Parathyroid adenoma (tissue), 2 donors: ENCODE results near the gene FFAR1.
"Not testable (repeated sequence)": the region's sequence is repeated elsewhere in the genome, so short reads cannot be mapped to it uniquely, and the experiment has no call there.

ENCODE experiments used
- H2AFZ ChIP-seq: fragments of 300-600 bp; sonication (generic); one replicate; pipeline ENCODE4 v1.7.0; 2017; ENCODE audit warnings: antibody characterized with exemption, mild to moderate bottlenecking
- H3K27ac ChIP-seq: fragments of 300-600 bp; sonication (generic); one replicate; pipeline ENCODE4 v1.7.0; 2017
- H3K27me3 ChIP-seq: fragments of 300-600 bp; sonication (generic); one replicate; pipeline ENCODE4 v1.7.0; 2017; ENCODE audit warnings: low read length; ENCODE audit not compliant: control insufficient read depth, insufficient read depth
- H3K36me3 ChIP-seq: fragments of 300-600 bp; sonication (generic); one replicate; pipeline ENCODE4 v1.7.0; 2017; ENCODE audit warnings: low read length; ENCODE audit not compliant: control insufficient read depth, insufficient read depth
- H3K4me1 ChIP-seq: fragments of 300-600 bp; sonication (generic); one replicate; pipeline ENCODE4 v1.7.0; 2017; ENCODE audit warnings: control low read depth
- H3K4me2 ChIP-seq: fragments of 300-600 bp; sonication (generic); one replicate; pipeline ENCODE4 v1.7.0; 2017; ENCODE audit warnings: low read length
- H3K4me3 ChIP-seq: fragments of 300-600 bp; sonication (generic); one replicate; pipeline ENCODE4 v1.7.0; 2017; ENCODE audit warnings: low read depth, low read length
- H3K79me2 ChIP-seq: fragments of 300-600 bp; sonication (generic); one replicate; pipeline ENCODE4 v1.7.0; 2017; ENCODE audit warnings: control low read depth
- H3K9ac ChIP-seq: fragments of 300-600 bp; sonication (generic); one replicate; pipeline ENCODE4 v1.7.0; 2017; ENCODE audit warnings: mild to moderate bottlenecking
- H3K9me3 ChIP-seq: fragments of 300-600 bp; sonication (generic); one replicate; pipeline ENCODE4 v1.7.0; 2017; ENCODE audit warnings: low read length; ENCODE audit not compliant: control insufficient read depth
- TF ChIP-seq, protein P1 (sequence below): fragments of 300-600 bp; sonication (generic); IDR thresholded peaks from one replicate; pipeline ENCODE4 v1.7.0; 2017; ENCODE audit warnings: antibody characterized with exemption, mild to moderate bottlenecking
- donor health status: primary hyperparathyroidism.

The FFAR1 gene

DNA sequence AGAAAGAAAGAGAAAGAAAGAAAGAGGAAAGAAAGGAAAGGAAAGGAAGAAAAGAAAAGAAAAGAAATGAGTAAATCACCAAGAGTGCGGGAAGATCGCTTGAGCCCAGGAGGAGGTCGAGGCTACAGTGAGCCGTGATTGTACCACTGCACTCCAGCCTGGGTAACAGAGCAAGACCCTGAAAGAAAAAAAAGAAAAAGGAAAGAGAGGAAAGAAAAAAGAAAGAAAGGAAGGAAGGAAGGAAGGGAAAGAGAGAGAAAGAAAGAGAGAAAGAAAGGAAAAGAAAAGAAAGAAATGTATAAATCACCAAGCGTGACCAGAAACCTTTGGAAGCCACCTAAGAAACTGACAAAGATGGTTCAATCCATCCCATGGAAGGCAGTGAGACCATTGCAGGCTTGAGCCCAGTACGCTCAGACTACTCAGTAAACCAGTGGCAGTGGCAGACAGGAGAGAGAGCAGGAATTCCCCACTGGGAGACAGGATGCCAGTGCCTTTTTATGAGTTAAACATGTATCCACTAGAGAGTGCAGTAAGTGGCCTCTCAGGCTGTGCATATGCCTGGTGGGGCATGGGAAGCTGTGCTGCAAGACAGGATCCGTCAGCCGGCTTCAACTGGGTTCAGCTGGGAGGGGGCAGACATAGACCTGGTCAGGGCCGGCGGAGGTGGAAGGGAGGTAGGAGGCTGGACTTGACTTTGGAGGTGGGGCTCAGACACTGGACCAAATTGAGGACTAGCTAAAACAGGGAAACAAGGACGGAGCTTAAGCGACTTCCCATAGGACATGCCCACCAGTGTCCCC lies 28.0 kb downstream of the FFAR1 start:
- Histone ChIP-seq H3K36me3 (no peaks in the 10 kb centered on the region), H3K9me3 (no peaks in the 10 kb centered on the region), H3K27me3 (no peaks in the 10 kb centered on the region), H3K4me1 (peaks cover 13% of the 10 kb centered on the region), H3K9ac (no peak overlapping the region), H2AFZ (no peak overlapping the region), H3K79me2 (no peaks in the 10 kb centered on the region), H3K27ac (no peak overlapping the region), H3K4me3 (no peak overlapping the region), H3K4me2 (no peak overlapping the region)
- TF ChIP-seq, protein P1, sequence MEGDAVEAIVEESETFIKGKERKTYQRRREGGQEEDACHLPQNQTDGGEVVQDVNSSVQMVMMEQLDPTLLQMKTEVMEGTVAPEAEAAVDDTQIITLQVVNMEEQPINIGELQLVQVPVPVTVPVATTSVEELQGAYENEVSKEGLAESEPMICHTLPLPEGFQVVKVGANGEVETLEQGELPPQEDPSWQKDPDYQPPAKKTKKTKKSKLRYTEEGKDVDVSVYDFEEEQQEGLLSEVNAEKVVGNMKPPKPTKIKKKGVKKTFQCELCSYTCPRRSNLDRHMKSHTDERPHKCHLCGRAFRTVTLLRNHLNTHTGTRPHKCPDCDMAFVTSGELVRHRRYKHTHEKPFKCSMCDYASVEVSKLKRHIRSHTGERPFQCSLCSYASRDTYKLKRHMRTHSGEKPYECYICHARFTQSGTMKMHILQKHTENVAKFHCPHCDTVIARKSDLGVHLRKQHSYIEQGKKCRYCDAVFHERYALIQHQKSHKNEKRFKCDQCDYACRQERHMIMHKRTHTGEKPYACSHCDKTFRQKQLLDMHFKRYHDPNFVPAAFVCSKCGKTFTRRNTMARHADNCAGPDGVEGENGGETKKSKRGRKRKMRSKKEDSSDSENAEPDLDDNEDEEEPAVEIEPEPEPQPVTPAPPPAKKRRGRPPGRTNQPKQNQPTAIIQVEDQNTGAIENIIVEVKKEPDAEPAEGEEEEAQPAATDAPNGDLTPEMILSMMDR: no peak

DNA sequence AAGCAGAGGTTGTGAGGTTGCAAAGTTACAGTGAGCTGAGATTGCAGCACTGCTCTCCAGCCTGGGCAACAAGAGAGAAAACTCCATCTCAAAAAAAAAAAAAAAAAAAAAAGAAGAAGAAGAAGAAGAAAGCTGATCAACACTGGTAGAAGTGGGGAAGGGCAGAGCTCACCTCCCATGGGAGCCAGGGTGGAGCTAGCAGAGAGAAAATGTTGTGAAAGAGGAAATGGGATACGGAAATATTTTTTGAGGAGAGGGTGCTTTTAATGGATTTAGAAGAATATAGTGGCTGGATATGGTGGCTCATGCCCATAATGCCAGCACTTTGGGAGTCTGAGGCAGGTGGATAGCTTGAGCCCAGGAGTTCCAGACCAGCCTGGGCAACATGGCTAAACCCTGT lies 30.0 kb downstream of the FFAR1 start:
- Histone ChIP-seq H3K4me2 (no peak overlapping the region), H3K4me1 (peaks cover 15% of the 10 kb centered on the region), H3K9me3 (no peaks in the 10 kb centered on the region), H2AFZ (no peak overlapping the region), H3K79me2 (no peaks in the 10 kb centered on the region), H3K9ac (no peak overlapping the region), H3K27me3 (no peaks in the 10 kb centered on the region), H3K36me3 (no peaks in the 10 kb centered on the region), H3K27ac (no peak overlapping the region), H3K4me3 (no peak overlapping the region)
- TF ChIP-seq, protein P1: no peak

DNA sequence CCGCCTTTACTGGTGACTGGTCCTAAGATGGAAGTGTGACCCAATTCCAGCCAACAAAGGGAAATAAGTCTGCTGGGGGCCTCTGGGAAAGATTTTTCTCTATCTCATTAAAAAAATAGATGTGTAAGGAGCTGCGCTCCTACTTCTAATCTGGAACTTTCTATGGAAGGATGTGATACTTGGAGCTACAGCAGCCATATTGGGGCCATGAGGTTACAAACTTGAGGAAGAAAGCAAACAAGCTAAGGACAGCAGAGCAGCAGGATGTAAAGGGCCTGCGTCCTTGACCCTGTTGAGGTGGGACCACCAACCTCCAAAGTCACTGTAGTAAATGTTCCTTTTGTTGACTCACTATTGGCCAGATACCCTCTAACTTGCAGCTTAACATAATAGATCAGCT lies 30.7 kb downstream of the FFAR1 start:
- Histone ChIP-seq H3K9me3 (no peaks in the 10 kb centered on the region), H3K4me1 (peaks cover 11% of the 10 kb centered on the region), H3K4me2 (no peak overlapping the region), H3K79me2 (no peaks in the 10 kb centered on the region), H3K9ac (no peak overlapping the region), H3K4me3 (no peak overlapping the region), H2AFZ (no peak overlapping the region), H3K27me3 (no peaks in the 10 kb centered on the region), H3K36me3 (no peaks in the 10 kb centered on the region), H3K27ac (no peak overlapping the region)
- TF ChIP-seq, protein P1: no peak

DNA sequence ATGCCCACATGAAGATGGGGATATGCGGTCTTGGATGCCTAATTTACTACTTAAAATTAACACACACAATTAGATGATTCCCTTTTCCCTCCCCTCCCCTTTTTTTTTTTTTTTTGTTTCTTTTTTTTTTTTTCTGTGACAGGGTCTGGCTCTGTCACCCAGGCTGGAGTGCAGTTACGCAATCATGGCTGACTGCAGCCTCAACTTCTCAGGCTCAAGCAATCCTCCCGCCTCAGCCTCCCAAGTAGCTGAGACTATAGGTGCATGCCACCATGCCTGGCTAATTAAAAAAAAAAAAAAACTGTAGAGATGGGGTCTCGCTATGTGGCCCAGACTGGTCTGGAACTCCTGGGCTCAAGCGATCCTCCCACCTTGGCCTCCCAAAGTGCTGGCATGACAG lies 31.8 kb downstream of the FFAR1 start:
- not testable (repeated sequence) for H3K4me2 ChIP-seq, H3K27me3 ChIP-seq, H3K9ac ChIP-seq, H3K4me3 ChIP-seq, H3K36me3 ChIP-seq, H3K79me2 ChIP-seq, H3K9me3 ChIP-seq, H2AFZ ChIP-seq
- Histone ChIP-seq H3K27ac (peak overlapping the region; percentile 55), H3K4me1 (peaks cover 10% of the 10 kb centered on the region)

DNA sequence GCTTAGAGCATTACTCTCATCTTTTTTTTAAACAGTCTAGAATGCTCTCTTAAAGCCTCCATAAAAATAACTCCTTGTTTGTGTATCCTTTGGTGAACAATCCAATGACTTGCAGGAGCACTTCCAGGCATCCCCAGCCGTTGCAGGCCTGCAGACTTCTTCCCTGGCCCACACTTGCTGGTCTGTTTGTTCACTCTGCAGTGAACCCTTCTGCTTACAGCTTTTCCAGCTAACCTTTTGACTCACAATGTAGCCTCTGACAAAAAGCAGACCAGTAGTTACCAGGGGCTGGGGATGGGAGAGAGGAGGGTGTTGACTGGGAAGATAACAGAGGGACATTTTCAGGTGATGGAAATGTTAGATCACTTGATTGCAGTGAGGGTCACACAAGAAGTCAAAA lies 32.3 kb downstream of the FFAR1 start:
- H3K36me3 ChIP-seq: no peaks in the 10 kb centered on the region
- H2AFZ ChIP-seq: peak overlapping the region; percentile 59
- no peaks in the 10 kb centered on the region for H3K27me3 ChIP-seq
- H3K4me1 ChIP-seq: peaks cover 10% of the 10 kb centered on the region
- peak overlapping the region; percentile 55 for H3K27ac ChIP-seq
- no peak overlapping the region for H3K4me2 ChIP-seq
- TF ChIP-seq, protein P1: no peak
- H3K9me3 ChIP-seq: no peaks in the 10 kb centered on the region
- no peaks in the 10 kb centered on the region for H3K79me2 ChIP-seq
- no peak overlapping the region for H3K9ac ChIP-seq
- no peak overlapping the region for H3K4me3 ChIP-seq
